Stomach smooth muscle (tissue), 2 donors: ENCODE results near the gene ZNF593OS.

ENCODE experiments used
- H3K27ac ChIP-seq: one replicate; pipeline ENCODE4 v1.7.0; 2013; ENCODE audit warnings: mild to moderate bottlenecking, low read length, inconsistent platforms
- H3K27me3 ChIP-seq, 2 donors: one replicate each; pipeline ENCODE4 v1.7.0; 2013; ENCODE audit warnings: low read length in 2 of 2; ENCODE audit not compliant: insufficient read depth in 2 of 2, control insufficient read depth in 1 of 2
- H3K36me3 ChIP-seq, 2 donors: one replicate each; pipeline ENCODE4 v1.7.0; 2013; ENCODE audit warnings: low read length in 2 of 2; ENCODE audit not compliant: control insufficient read depth in 2 of 2, insufficient read depth in 2 of 2
- H3K4me1 ChIP-seq: one replicate; pipeline ENCODE4 v1.7.0; 2013; ENCODE audit warnings: low read length; ENCODE audit not compliant: control insufficient read depth, insufficient read depth
- H3K4me3 ChIP-seq, 2 donors: one replicate each; pipeline ENCODE4 v1.7.0; 2013; ENCODE audit warnings: low read length in 2 of 2
- H3K9ac ChIP-seq, 2 donors: one replicate each; pipeline ENCODE4 v1.7.0; 2013; ENCODE audit warnings: low read length in 2 of 2, mild to moderate bottlenecking in 1 of 2
- H3K9me3 ChIP-seq, 2 donors: one replicate each; pipeline ENCODE4 v1.7.0; 2013; ENCODE audit warnings: low read length in 2 of 2; ENCODE audit not compliant: control insufficient read depth in 2 of 2
- donor health status: healthy.
- donor health status: Pancreatic carcinoma.

Gene ZNF593OS

DNA sequence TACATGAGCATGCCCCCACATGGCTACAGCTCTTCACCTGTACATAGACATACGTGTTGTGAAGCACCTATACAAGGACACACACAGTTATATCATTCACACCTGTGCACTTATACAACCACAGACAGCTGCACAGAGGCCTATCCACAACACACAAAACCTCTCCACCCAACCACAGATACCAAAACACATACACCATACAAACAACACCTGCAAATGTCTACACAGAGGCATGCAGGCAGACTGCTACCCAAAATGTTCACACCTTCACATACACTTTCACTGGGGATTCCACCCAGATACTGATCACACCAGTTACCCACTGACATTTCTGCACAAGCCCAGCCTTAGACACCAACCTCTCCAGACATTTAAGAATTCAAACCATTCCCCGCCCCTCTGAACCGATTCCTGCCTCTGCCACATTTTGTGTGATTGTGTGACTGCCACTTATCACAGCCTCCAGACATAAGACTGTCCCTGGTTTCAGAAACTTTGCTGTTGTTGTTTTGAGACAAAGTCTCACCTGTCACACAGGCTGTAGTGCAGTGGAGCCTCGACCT, 4.8 kb downstream of the ZNF593OS start:
- H3K9ac ChIP-seq, result no peak overlapping the region
- peaks cover 0 to 2% of the 10 kb centered on the region in 2 donors for H3K36me3 ChIP-seq
- H3K4me1 ChIP-seq, result peaks cover 29% of the 10 kb centered on the region
- H3K27me3 ChIP-seq, result no peaks in the 10 kb centered on the region
- no peak overlapping the region for H3K27ac ChIP-seq
- H3K9me3 ChIP-seq, result no peaks in the 10 kb centered on the region
- no peak overlapping the region for H3K4me3 ChIP-seq

DNA sequence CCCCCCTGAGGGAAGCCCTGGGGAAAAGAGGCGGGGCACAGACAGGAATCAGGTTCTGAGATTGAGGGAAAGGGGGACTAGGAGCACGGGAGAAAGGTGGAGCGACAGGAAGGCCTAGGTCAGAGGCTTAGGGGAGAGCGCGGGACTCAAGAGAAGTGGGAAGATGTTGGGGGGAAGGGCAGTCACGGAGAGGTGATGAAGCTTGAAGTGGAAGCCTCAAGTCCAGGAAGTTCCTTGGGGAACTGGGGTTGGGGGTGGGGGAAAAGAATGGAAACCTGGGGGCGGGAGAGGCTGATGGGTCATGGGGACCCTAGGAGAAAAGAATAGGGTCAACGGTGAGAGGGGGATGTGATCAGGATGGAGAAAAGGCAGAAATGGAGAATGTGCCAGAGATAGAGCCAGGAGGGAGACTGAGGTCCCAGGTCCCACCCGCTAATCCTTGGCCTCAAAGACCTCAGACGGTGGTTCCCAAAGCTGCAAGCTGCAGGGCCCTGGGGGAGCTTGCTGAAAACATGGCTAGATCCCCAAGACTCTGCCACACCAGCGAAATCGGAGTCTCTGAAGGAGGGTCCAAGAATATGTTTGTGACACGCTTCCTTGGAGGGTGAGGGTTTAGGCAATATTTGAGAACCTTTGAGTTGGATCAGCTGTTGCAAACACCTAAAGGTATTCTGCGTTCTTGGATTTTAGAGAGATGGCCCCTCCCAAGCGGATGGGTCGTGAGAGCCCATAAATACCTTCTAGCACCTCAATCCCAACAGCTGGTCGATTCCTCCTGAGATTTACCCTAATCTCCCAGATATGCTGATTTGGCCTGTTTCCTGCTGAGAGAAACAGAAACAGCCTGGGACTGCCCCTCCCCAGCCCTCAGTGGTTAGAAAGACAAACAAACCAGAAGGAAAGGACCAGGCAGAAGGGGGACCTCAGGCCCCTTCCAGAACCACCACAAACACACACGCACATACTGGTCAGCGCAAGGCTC, 6.5 kb downstream of the ZNF593OS start:
- Histone ChIP-seq H3K27ac (no peak overlapping the region), H3K36me3 (no peaks in the 10 kb centered on the region), H3K9me3 (no peaks in the 10 kb centered on the region), H3K4me3 (no peak overlapping the region), H3K27me3 (no peaks in the 10 kb centered on the region), H3K4me1 (peaks cover 27% of the 10 kb centered on the region), H3K9ac (peak overlapping the region; percentile 55 to 66)

DNA sequence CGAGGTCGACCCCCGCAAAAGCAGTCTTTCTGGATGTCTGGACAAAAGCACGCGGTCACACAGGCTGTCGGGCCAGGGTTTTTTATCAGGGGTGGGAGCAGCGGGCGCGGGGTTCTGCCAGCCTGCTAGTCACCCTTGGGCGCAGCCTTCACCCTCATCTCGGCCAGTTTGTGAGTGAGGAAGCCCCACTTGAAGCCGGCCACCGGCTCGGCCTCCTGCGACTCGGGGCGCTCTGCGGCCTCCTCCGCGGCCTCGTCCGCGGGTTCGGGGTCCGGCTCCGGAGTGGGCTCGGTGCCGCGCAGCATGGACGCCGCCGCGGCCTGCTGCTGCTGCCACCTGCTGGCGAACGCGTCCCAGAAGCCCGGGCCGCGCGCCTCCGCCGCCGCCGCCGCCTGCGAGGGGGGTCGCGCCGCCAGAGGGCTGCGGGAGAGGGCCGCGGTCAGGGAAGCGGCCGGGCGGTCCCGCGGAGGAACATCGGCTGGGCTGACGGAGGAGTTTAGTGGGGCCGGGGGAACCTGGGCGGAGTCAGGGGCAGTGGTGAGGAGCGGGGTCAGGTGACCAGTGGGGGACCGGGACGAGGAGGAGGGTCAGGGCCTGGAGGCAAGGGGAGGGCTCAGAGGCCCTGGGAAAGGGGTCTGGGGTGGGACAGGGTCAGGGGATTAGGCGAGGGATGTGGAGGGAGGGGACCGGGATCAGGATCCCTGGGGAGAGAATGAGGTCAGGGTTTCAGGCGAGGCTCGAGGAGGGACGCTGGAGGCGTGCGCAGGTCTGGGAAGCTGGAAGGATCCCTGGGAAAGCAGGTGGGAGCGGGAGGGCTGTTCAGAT, 7.4 kb downstream of the ZNF593OS start:
- peaks cover 0 to under 1% of the 10 kb centered on the region in 2 donors for H3K27me3 ChIP-seq
- H3K4me1 ChIP-seq, result peaks cover 22% of the 10 kb centered on the region
- H3K4me3 ChIP-seq, result peak overlapping the region; percentile 46 to 69
- H3K27ac ChIP-seq, result peak overlapping the region; percentile 55
- H3K9me3 ChIP-seq, result no peaks in the 10 kb centered on the region
- H3K9ac ChIP-seq, result peak overlapping the region; percentile 55 to 66
- no peaks in the 10 kb centered on the region for H3K36me3 ChIP-seq

DNA sequence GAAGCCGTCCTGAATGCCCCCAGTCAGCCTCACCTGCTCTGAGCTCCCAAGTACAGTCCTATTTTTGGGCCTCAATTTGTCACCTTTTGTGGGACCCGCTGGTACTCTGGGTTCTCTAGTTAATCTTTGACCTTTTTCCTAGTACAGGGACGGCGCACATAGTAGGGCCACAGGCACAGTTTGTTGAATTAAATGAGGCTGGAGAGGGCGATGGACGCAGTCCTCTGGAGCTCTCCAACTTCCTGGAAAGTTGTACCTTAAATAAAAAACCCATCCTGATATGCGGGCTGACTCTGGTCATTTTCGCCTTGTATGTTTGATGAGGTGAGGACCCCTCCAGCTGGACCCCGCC, 8.0 kb downstream of the ZNF593OS start:
- Histone ChIP-seq H3K9me3 (no peaks in the 10 kb centered on the region), H3K27me3 (peaks cover under 1 to 3% of the 10 kb centered on the region in 2 donors), H3K27ac (no peak overlapping the region), H3K36me3 (no peaks in the 10 kb centered on the region), H3K4me3 (peak overlapping the region; percentile 46 to 69), H3K9ac (no peak overlapping the region), H3K4me1 (peaks cover 22% of the 10 kb centered on the region)

DNA sequence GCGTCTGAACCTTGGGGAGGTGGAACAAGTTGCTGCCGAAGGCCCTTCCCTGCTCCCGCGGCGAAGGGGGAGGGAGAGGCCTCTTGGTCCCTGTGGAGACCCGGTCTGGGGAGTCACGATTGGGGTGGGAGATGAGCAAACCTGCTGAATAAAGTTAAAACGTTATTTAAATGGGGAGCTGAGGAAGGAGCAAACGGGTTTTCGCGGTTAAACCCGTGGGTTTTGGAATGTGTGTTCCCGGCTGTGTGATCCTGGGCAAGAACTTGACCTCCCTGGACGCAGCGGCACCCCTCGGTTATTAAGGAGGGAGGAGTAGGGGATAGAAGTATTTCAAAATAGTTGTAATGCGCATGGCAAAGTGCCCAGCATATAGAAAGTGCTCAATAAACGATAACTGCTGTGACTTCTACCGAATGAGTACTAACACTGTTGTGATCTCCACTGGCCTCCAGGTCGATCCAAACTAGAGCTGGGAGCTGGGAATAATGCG, 9.4 kb downstream of the ZNF593OS start:
- Histone ChIP-seq H3K4me3 (peak overlapping the region; percentile 57 to 74), H3K27me3 (peaks cover 2 to 3% of the 10 kb centered on the region in 2 donors), H3K27ac (no peak overlapping the region), H3K36me3 (no peaks in the 10 kb centered on the region), H3K9ac (peak overlapping the region; percentile 44 to 47), H3K9me3 (no peaks in the 10 kb centered on the region), H3K4me1 (peaks cover 22% of the 10 kb centered on the region)

DNA sequence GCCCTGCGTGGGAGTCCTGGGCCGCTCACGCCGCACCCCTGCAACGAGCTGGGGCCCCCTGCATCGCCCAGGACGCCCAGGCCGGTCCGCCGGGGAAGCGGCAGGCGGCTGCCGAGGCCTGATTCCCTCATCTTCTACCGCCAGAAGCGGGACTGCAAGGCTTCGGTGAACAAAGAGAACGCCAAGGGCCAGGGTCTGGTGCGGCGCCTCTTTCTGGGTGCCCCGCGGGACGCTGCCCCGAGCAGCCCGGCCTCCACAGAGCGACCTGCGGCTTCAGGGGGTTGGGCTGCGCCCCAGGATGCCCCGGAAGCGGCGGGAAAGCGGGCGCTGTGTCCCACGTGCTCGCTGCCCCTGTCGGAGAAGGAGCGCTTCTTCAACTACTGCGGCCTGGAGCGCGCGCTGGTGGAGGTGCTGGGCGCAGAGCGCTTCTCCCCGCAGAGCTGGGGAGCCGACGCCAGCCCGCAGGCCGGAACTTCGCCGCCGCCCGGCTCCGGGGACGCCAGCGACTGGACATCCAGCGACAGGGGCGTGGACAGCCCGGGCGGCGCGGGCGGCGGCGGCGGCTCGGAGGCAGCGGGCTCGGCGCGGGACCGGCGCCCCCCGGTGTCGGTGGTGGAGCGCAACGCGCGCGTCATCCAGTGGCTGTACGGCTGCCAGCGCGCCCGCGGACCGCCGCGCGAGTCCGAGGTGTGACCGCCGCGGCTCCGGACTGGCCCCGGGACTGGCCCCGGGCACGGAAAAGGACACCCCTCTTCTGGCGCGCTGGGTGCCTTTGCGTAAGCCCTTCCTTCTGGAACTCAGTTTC, 10.0 kb downstream of the ZNF593OS start:
- H3K27ac ChIP-seq, result no peak overlapping the region
- peaks cover 5 to 6% of the 10 kb centered on the region in 2 donors for H3K27me3 ChIP-seq
- H3K9me3 ChIP-seq, result no peaks in the 10 kb centered on the region
- peak overlapping the region; percentile 57 to 74 for H3K4me3 ChIP-seq
- H3K4me1 ChIP-seq, result peaks cover 22% of the 10 kb centered on the region
- H3K9ac ChIP-seq, result peak overlapping the region; percentile 47 to 58
- no peaks in the 10 kb centered on the region for H3K36me3 ChIP-seq

DNA sequence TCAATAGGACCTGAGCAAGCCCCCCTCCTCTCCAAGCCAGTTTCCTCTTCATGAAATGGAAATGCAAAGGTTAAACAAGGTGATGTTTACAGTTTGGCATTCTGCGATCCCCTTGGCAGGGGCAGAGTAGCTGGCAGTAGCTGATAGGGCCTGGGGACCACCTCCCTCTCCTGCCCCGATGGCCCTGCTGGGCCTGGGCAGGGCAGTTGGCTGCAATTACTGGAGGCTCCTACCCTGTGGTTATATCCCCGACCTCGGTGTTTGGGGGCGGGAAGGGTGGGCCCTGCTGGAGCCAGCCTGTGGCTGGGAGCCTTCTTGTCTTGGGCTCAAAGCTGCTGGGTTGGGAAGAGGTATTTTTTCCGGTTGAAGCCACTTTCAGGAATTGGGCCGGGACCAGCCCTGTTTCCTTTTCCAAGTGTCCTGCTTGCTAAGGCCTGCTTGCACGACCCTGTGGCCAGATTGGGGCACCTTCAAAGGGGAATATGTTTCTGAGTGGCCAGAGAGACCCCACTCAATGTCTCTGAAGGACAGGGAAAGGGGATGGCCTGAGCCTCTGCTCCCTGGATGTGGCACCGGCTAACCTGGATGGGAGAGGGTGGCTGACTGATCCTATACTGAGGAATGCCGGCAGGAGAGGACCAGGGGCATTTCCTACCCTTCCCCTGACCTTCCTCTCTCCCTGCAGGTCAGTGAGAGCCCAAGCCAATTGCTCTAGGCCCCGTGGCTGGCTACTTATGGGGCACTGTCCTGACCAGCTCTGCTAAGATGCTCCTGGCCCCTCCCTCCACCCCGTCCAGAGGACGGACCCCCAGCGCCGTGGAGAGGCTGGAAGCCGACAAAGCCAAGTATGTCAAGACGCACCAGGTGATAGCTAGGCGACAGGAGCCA, 10.9 kb downstream of the ZNF593OS start:
- no peak overlapping the region for H3K27ac ChIP-seq
- H3K27me3 ChIP-seq, result peaks cover 11 to 14% of the 10 kb centered on the region in 2 donors
- H3K9me3 ChIP-seq, result no peaks in the 10 kb centered on the region
- no peaks in the 10 kb centered on the region for H3K36me3 ChIP-seq
- peaks cover 22% of the 10 kb centered on the region for H3K4me1 ChIP-seq
- peak overlapping the region; percentile 57 to 74 for H3K4me3 ChIP-seq
- peak overlapping the region in 1 of 2 donors; percentile 58 for H3K9ac ChIP-seq

DNA sequence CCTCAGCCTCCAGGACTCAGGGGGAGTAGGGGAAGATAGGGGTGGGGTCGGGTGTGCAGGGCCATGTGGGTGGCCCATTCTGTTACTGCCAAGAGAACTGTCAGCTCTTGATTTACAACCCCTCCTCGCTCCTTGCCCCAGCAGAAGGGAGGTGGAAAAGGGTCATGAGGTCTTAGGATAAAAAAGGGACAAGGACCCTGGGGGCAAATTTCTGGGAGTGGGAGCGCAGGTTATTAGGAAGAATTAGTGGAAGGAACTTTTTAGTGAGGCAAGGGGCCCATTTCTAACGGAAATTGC, 11.9 kb downstream of the ZNF593OS start:
- H3K27ac ChIP-seq, result peak overlapping the region; percentile 11
- H3K27me3 ChIP-seq, result peaks cover 15 to 16% of the 10 kb centered on the region in 2 donors
- no peaks in the 10 kb centered on the region for H3K36me3 ChIP-seq
- H3K4me3 ChIP-seq, result peak overlapping the region in 1 of 2 donors; percentile 52
- no peak overlapping the region for H3K9ac ChIP-seq
- H3K9me3 ChIP-seq, result no peaks in the 10 kb centered on the region
- H3K4me1 ChIP-seq, result peaks cover 22% of the 10 kb centered on the region

DNA sequence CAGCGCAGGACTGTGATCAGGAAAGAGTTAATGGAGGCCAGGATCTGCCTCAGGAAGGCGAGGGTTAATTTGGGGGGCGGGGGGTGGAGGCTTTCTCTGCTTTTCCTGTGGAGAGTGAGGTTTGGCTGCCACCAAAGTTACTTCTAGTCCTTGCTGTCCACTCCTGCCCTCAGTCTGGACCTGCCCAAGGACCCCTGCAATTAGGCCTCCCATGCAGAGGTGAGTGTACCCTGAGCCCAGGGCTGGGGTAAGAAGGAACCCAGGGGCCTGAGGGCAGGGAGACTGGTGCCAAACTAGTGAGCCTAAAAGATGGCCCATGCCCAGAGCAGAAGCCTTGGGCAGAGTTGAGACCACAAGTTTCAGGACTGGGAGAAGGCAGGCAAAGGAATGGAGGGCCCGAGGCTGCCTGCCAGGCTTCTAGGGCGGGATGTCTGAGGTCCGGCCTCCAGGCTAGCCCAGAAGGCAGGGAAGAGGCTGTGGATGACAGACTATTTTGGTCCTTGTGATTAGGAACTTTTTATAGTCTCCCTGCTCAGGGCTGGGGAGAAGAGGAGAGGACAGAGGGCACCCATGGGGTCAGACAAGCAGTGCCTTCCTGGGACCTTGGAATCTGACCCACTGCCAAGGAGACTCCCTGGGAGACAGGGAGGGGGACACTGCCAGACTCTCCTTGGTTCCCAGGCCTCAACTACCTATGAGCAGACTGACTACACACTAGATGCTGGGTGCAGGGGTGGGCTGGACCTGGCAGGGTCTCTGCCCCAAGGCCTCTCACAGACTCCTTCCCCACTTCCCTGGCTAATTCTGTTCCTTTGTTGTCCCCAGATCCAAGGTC, 12.5 kb downstream of the ZNF593OS start, which contains the start of gene FAM110D:
FAM110D (plus strand) TSS at position 172 of the 835 bp plus-strand sequence. CDS start 2,213 bp downstream, outside the sequence.
- Histone ChIP-seq H3K9me3 (no peaks in the 10 kb centered on the region), H3K9ac (peak within 1 kb of the TSS; percentile 20 to 36), H3K27me3 (peaks cover 15 to 16% of the 10 kb centered on the region in 2 donors), H3K4me3 (peak within 1 kb of the TSS in 1 of 2 donors; percentile 52), H3K27ac (peak within 1 kb of the TSS; percentile 11), H3K4me1 (peaks cover 17% of the 10 kb centered on the region), H3K36me3 (no peaks in the 10 kb centered on the region)
